ENCODE measurements around the gene DNLZ. TPM values are rescaled to one million over a fixed set of nuclear protein-coding genes. Genes with fewer than 3 reads are reported as not detected.
"Not testable (repeated sequence)": the region's sequence is repeated elsewhere in the genome, so short reads cannot be mapped to it uniquely, and the experiment has no call there.

DNLZ gene
- total RNA-seq, 1 donor, result 8.2 TPM

DNA sequence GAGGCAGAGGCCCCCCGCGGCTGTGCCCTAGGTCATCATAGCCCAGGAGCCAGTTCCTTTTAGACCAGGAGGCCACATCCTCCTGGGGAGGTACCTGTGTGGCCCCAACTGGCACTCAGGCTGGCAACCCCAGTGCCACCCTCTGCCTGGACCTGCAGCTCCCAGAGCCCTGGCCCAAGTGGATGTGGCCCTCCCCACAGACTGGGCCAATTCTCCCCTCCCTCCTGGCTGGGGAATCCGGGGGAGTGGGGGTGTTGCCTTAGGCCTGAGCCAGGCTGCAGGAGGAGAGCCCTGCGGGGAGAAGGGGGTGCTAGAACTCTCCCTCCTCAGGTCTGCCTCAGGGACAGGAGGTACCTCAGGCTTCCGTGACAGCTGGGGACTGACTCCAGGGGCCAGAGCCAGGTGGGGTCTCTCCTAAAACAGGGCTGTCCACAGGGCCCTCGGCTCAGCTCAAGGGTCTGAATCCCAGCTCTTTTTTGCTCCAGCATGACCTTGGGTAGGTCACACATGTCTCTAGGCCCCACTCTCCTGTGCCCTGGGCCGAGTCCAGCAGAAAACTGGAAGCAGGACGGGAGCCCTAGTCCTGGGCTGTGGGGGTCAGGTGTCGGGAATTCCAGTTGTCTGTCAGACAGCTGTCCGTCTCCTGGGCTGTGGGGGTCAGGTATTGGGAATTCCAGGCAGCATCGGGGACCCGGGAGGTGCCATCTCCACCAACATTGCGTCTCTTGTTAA lies 9.6 kb downstream of the DNLZ start:
- TF ChIP-seq, protein P1, sequence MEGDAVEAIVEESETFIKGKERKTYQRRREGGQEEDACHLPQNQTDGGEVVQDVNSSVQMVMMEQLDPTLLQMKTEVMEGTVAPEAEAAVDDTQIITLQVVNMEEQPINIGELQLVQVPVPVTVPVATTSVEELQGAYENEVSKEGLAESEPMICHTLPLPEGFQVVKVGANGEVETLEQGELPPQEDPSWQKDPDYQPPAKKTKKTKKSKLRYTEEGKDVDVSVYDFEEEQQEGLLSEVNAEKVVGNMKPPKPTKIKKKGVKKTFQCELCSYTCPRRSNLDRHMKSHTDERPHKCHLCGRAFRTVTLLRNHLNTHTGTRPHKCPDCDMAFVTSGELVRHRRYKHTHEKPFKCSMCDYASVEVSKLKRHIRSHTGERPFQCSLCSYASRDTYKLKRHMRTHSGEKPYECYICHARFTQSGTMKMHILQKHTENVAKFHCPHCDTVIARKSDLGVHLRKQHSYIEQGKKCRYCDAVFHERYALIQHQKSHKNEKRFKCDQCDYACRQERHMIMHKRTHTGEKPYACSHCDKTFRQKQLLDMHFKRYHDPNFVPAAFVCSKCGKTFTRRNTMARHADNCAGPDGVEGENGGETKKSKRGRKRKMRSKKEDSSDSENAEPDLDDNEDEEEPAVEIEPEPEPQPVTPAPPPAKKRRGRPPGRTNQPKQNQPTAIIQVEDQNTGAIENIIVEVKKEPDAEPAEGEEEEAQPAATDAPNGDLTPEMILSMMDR (IDR thresholded peaks at IDR 0.05; ENCODE audit: insufficient read depth, low read depth, low read length), result no peak
- H3K4me3 ChIP-seq (ENCODE audit: low read depth, low read length), result no peak overlapping the region
- DNase-seq (ENCODE audit: low read depth), result no peak

DNA sequence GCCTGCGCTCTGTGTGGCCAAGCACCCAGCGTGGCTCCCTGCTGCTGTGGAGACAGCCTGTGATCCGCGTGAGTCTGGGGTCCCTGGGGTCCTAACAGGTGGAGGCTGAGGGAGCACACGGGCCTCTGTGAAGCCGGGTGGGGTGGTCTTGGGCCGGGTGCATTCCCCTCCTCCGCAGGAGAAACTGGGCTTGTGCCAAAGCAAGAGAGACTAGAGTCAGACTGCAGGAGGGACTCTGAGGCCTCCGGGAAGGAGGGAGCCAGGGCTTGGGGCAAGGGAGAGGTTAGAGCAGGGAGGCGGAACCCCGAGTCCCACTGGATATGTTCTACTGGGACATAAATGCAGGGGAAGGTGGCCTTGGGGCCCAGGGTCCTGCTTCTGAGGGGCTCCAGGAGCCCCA lies 10.5 kb downstream of the DNLZ start:
- no peak overlapping the region for H3K4me3 ChIP-seq (ENCODE audit: low read depth, low read length)
- TF ChIP-seq, protein P1 (IDR thresholded peaks at IDR 0.05; ENCODE audit: insufficient read depth, low read depth, low read length), result no peak
- no peak for DNase-seq (ENCODE audit: low read depth)

DNA sequence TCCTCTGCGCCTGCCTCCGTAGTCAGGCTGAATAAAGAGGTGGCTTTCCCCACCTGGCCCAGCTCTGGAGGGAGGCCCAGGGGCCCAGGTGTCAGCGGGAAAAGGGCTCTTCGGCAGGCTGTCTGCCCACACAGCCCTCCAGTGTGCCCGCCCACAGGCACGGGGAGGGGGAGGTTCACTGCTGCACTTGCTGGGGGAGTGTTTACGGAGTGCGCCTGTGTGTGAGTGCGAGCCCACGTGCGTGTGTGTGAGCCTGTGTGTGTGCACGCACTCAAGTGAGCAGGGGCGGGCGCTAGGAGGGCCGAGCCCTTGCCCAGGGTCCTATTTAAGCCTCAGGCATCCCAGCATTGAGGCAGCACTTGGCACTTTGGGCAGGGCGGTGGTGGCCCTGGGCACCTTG lies 10.9 kb downstream of the DNLZ start:
- no peak overlapping the region for H3K4me3 ChIP-seq (ENCODE audit: low read depth, low read length)
- DNase-seq (ENCODE audit: low read depth), result no peak
- TF ChIP-seq, protein P1 (IDR thresholded peaks at IDR 0.05; ENCODE audit: insufficient read depth, low read depth, low read length), result no peak

DNA sequence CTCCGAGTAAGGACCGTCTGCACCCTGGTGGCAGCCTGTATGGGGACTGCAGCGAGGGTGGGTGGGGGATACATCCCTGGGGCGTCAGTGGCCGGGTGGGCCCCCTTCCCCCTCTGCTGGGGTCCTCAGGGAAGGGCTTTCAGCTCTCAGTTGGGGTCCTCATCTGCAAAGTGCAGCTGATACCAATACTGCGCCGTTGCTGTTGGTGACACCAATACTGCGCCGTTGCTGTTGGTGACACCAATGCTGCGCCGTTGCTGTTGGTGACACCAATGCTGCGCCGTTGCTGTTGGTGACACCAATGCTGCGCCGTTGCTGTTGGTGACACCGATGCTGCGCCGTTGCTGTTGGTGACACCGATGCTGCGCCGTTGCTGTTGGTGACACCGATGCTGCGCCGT lies 11.7 kb downstream of the DNLZ start:
- not testable (repeated sequence) for DNase-seq (ENCODE audit: low read depth); H3K4me3 ChIP-seq (ENCODE audit: low read depth, low read length)

DNA sequence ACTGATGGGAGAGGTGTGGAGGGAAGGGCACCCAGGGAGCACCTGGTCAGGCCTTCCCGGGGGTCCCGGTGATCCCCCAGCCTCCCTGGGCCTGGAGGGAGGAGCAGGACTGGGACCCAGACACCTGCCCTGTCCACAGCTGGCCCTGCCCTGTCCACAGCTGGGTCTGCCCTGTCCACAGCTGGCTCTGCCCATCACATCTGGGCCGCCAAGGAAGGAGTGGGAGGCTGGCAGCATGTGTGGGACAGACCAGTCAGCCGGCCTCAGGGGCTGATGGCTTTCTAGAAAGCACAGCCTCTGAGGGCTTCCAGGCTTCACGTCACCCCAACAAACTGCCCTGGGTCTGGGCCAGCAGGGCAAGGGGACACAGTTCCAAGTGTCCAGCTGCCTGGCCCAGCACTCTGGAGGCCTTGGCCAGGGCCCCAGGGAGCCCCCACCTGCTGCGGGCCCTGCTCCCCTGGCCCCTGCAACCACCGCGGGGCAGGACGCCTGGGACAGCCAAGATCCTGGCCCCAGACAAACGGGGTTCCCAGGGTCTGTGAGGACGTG lies 12.2 kb downstream of the DNLZ start:
- H3K4me3 ChIP-seq (ENCODE audit: low read depth, low read length), result no peak overlapping the region
- no peak for DNase-seq (ENCODE audit: low read depth)
- TF ChIP-seq, protein P1 (IDR thresholded peaks at IDR 0.05; ENCODE audit: insufficient read depth, low read depth, low read length), result no peak

DNA sequence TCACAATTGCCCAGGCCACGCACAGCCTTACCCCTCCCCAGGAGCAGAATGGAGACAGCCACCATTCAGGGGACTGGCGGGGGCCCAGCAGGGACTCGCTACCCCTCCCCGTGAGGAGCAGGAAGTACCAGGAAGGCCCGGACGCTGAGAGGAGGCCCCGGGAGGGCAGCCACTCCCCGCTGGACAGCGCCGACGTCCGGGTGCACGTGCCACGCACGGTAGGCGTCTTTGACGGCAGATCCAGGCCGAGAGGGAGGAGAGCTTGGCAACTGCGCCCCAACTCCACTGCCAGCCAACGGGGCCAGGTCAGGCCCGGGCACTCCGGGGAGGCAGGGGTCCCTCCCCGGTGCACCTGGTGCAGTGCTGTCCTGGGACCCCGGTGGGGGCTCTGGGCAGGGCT lies 14.0 kb downstream of the DNLZ start:
- DNase-seq (ENCODE audit: low read depth), result no peak
- H3K4me3 ChIP-seq (ENCODE audit: low read depth, low read length), result no peak overlapping the region
- TF ChIP-seq, protein P1 (IDR thresholded peaks at IDR 0.05; ENCODE audit: insufficient read depth, low read depth, low read length), result no peak

DNA sequence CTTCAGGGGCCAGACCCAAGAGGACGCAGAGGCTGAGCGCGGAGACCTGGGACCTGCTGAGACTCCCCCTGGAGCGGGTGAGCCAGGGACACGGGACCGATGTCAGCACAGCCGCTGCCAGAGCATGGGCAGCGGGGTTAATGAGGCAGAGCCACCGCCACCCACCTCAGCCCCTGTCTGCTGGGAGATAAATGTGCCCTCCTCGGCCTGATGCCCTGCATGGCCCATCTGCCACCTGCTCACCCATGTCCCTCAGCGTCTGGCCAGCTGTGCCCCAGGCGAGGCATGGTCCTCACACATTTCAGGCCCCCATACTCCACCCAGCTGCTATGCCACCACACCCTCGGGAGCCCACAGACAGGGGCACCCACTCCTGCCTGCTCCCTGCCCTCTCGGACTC lies 14.9 kb downstream of the DNLZ start:
- no peak for DNase-seq (ENCODE audit: low read depth)
- no peak overlapping the region for H3K4me3 ChIP-seq (ENCODE audit: low read depth, low read length)
- TF ChIP-seq, protein P1 (IDR thresholded peaks at IDR 0.05; ENCODE audit: insufficient read depth, low read depth, low read length), result no peak

All from fibroblast of villous mesenchyme (primary cell).